K562 (cell line): ENCODE measurements around the gene FOXO4. TPM values are rescaled to one million over a fixed set of nuclear protein-coding genes. Genes with fewer than 3 reads are reported as not detected.

Experiments
- ATAC-seq: fragments of 200-7000 bp; cut with Tn5 transposase; 3 replicates; pipeline ENCODE4 v1.9.1; 2020; ENCODE audit warnings: moderate library complexity
- BruUV-seq: library from RNA; stranded (reverse); fragments of 400-500 nt; replicated peaks from 2 replicates; lab custom pipeline; 2021; lab: Mats Ljungman, UMichigan
- CTCF ChIA-PET: fragments of 300-600 bp; formaldehyde crosslinking; extraction: SDS; loops from one replicate; lab custom pipeline; 2021; ENCODE audit warnings: low intra/inter-chr PET ratio; lab: Yijun Ruan, JAX
- POLR2A ChIA-PET: fragments of 300-600, 350-650 bp; sonication (Branson Sonifier 250); formaldehyde crosslinking; extraction: SDS; loops from one replicate; lab custom pipeline; 2021; ENCODE audit warnings: antibody characterized with exemption, inconsistent platforms; lab: Yijun Ruan, JAX
- DNase-seq, 4 experiments: peaks; one replicate each; pipeline versions ENCODE4 v3.0.0 to v3.0.0-alpha.2; 2011 to 2018; ENCODE audit warnings: low spot score in 3 of 4, mixed read lengths in 3 of 4; ENCODE audit errors: extremely low read depth in 1 of 4
- FAIRE-seq: peaks from 2 replicates; lab custom pipeline; 2011; peaks lifted over from hg19 to GRCh38; lab: Jason Lieb, UNC
- H2AFZ ChIP-seq: 2 replicates; pipeline ENCODE4 v1.6.0; 2011; ENCODE audit warnings: low read depth, low read length, control low read depth, inconsistent platforms
- H3K27ac ChIP-seq: fragments of 200-600 bp; 3 replicates; pipeline ENCODE4 v1.8.0; 2011; ENCODE audit warnings: low read depth, mild to moderate bottlenecking, control low read depth, inconsistent platforms, low read length, moderate library complexity, mixed read lengths; ENCODE audit errors: extremely low read depth
- H3K27me3 ChIP-seq, 2 experiments: fragments of 300-600 bp in 1 of 2; 2 replicates in 1 of 2; 3 replicates in 1 of 2; pipeline versions ENCODE4 v1.6.0 to v1.8.0; 2011; ENCODE audit warnings: inconsistent platforms in 2 of 2, low read length in 2 of 2, mild to moderate bottlenecking in 1 of 2, mixed read lengths in 1 of 2, moderate library complexity in 1 of 2; ENCODE audit not compliant: control insufficient read depth in 2 of 2, insufficient read depth in 2 of 2
- H3K36me3 ChIP-seq: fragments of 300-600 bp; 3 replicates; pipeline ENCODE4 v1.8.0; 2011; ENCODE audit warnings: mild to moderate bottlenecking, low read length, inconsistent platforms; ENCODE audit not compliant: control insufficient read depth, insufficient read depth
- H3K4me1 ChIP-seq, 2 experiments: fragments of 200-600 bp in 1 of 2; replicated peaks in 1 of 2; 2 replicates in 1 of 2; 3 replicates in 1 of 2; pipeline versions ENCODE4 v1.5.1 to v1.8.0; 2011; ENCODE audit warnings: inconsistent platforms in 2 of 2, low read length in 2 of 2, mild to moderate bottlenecking in 1 of 2, mixed read lengths in 1 of 2, moderate library complexity in 1 of 2; ENCODE audit not compliant: control insufficient read depth in 2 of 2, insufficient read depth in 2 of 2
- H3K4me2 ChIP-seq: 2 replicates; pipeline ENCODE4 v1.6.1; 2011; ENCODE audit warnings: low read length, control low read depth, inconsistent platforms, mixed read lengths; ENCODE audit not compliant: insufficient read depth
- H3K4me3 ChIP-seq: fragments of 200-600 bp; sonication (generic), shearing (Covaris generic); 2 replicates; pipeline ENCODE4 v1.5.1; 2016; ENCODE audit warnings: control low read depth, inconsistent platforms
- H3K79me2 ChIP-seq: fragments of 200-600 bp; 3 replicates; pipeline ENCODE4 v1.8.0; 2011; ENCODE audit warnings: low read length, inconsistent platforms; ENCODE audit not compliant: control insufficient read depth, insufficient read depth
- H3K9ac ChIP-seq, 2 experiments: 2 replicates each; pipeline versions ENCODE4 v1.6.0 to v1.6.1; 2011; ENCODE audit warnings: low read depth in 2 of 2, low read length in 2 of 2, control low read depth in 1 of 2, inconsistent platforms in 1 of 2, mild to moderate bottlenecking in 1 of 2, mixed read lengths in 1 of 2; ENCODE audit not compliant: insufficient read depth in 1 of 2
- H3K9me1 ChIP-seq: one replicate; pipeline ENCODE4 v1.6.0; 2011; ENCODE audit warnings: inconsistent platforms, mild to moderate bottlenecking, low read length, moderate library complexity; ENCODE audit not compliant: control insufficient read depth, insufficient read depth
- H3K9me3 ChIP-seq: replicated peaks from 2 replicates; pipeline ENCODE4 v1.5.1; 2011; ENCODE audit warnings: low read depth, low read length, inconsistent platforms; ENCODE audit not compliant: control insufficient read depth, insufficient read depth
- H4K20me1 ChIP-seq: replicated peaks from 2 replicates; pipeline ENCODE4 v1.6.1; 2011; ENCODE audit warnings: low read length, inconsistent platforms, mixed read lengths; ENCODE audit not compliant: control insufficient read depth, insufficient read depth
- FOXA1 ChIP-seq: fragments of 450-650 bp; IDR thresholded peaks from 2 replicates; pipeline ENCODE4 v1.6.1; 2016; ENCODE audit warnings: mild to moderate bottlenecking, borderline replicate concordance
- HOMEZ ChIP-seq: fragments of 250-450 bp; sonication (Bioruptor Pico); IDR thresholded peaks from 2 replicates; pipeline ENCODE4 v1.4.0; 2020; ENCODE audit warnings: mild to moderate bottlenecking, moderate library complexity
- RBM14 ChIP-seq: fragments of 200-400 bp; formaldehyde crosslinking; IDR thresholded peaks from 2 replicates; pipeline ENCODE4 v1.6.1; 2018; ENCODE audit warnings: low read depth, mild to moderate bottlenecking, low read length, moderate library complexity, borderline replicate concordance; ENCODE audit not compliant: insufficient read depth
- TAL1 ChIP-seq: fragments of 450-650 bp; IDR thresholded peaks from 2 replicates; pipeline ENCODE4 v1.6.1; 2016; ENCODE audit warnings: mild to moderate bottlenecking
- TGIF2 ChIP-seq: sonication (generic); formaldehyde crosslinking; IDR thresholded peaks from 2 replicates; pipeline ENCODE4 v1.8.1; 2022; ENCODE audit warnings: mild to moderate bottlenecking, missing genetic modification reagents, moderate library complexity
- ZNF253 ChIP-seq: fragments of 250-450 bp; sonication (Bioruptor Pico); conservative IDR thresholded peaks from 2 replicates; pipeline ENCODE4 v1.6.1; 2021; ENCODE audit warnings: mild to moderate bottlenecking
- ZNF639 ChIP-seq, 2 experiments: fragments of 200-800 bp in 1 of 2; sonication (Bioruptor generic) in 1 of 2; sonication (generic) in 1 of 2; formaldehyde crosslinking in 1 of 2; IDR thresholded peaks in 1 of 2; conservative IDR thresholded peaks in 1 of 2; 2 replicates each; pipeline versions ENCODE4 v1.5.0 to v1.6.1; 2016 to 2020; ENCODE audit warnings: missing compliant biosample characterization in 1 of 2, missing genetic modification characterization in 1 of 2, missing genetic modification reagents in 1 of 2
- WGBS: fragments of 100-300 bp; shearing (Covaris generic); methylation state at CpG from one replicate; pipeline ENCODE4 v1.1.6; 2016; ENCODE audit warnings: low coverage, mixed read lengths; ENCODE audit not compliant: insufficient coverage; ENCODE audit errors: missing lambda C conversion rate; 5-methylcytosine and 5-hydroxymethylcytosine counted together
- in situ Hi-C: fragments of 300-500 bp; cut with MboI; formaldehyde crosslinking; loops from 4 replicates; pipeline ENCODE4 v1.15.0; 2018; ENCODE audit warnings: inconsistent platforms, mixed read lengths
- intact Hi-C: fragments of 100-400 bp; cut with micrococcal nuclease; formaldehyde crosslinking; loops from 2 replicates; pipeline ENCODE4 v1.14.2; 2022
- polyA plus RNA-seq, 8 experiments: library from polyadenylated mRNA; depleted of rRNA in 4 of 8; stranded (reverse) in 5 of 8; unstranded in 3 of 8; fragments of >200 nt; fragmentation: Nextera tagmentation in 2 of 8; fragmentation: Illumina TruSeq in 1 of 8; extraction: Ambion mirVana in 2 of 8; extraction: Trizol in 1 of 8; gene quantifications; 2 replicates each; pipeline versions ENCODE4 v1.2.1 to v1.2.3, GENCODE V29; 2011 to 2014; ENCODE audit warnings: inconsistent platforms in 1 of 8, missing spikeins in 1 of 8
- total RNA-seq, 7 experiments: library from RNA; depleted of rRNA in 6 of 7; stranded (reverse); fragments of >200 nt in 6 of 7; fragmentation: Illumina TruSeq in 2 of 7; extraction: Trizol in 2 of 7; gene quantifications; 2 replicates each; pipeline versions ENCODE4 v1.2.1 to v1.2.3, GENCODE V29; 2011 to 2021; ENCODE audit warnings: low replicate concordance in 1 of 7
- TF ChIP-seq, protein P1 (sequence below): fragments of 250-450 bp; sonication (Bioruptor Pico); IDR thresholded peaks from 2 replicates; pipeline ENCODE4 v1.8.0; 2021; ENCODE audit warnings: moderate library complexity, mild to moderate bottlenecking, inconsistent platforms

FOXO4 gene
- total and polyA plus RNA-seq, 9 of the 15 experiments (the other 6 are each of a cell fraction or from before 2014, with no cell fraction given) = 0.13 to 26.6 (median 8.5) TPM

DNA sequence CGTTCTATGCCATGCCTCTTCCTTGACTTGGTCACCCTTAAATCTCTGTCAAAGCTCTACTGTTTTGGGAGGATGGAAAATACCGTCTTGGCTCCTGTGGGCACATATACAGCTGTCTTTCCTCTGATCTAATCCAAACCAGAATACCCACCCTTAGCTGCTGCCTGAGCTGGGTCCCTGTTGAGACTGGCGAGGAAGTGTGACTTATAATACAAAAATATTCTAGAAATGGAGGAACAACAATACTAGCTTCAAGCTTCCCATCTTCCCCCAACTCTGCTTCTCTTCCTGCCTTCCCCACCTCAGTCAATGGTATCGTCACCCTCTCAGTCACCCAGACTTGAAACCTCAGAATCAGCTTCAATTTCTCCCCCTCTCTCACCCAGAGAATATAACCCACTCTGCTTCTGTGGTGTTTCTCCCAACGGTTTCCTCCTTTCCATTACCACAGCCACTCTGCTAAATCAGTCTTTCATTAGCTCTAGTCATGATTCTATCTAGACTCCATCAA lies 16.3 kb downstream of the FOXO4 start:
- H3K9ac ChIP-seq = peak overlapping the region in 1 of 2 experiments; percentile 63; a peak in 2 of 4 replicates

More for the DNA sequence above, 16.3 kb downstream of the FOXO4 start:
- H3K27me3 ChIP-seq = no peaks in the 10 kb centered on the region
- no peaks in the 10 kb centered on the region for H3K9me1 ChIP-seq
- ChIA-PET POLR2A (interaction anchor here (0.6 kb wide), 1 partner anchor 189 kb away, joined by 3 read pairs; the partner anchor contains the start of gene ITGB1BP2), CTCF (no interaction called here)
- TF ChIP-seq RBM14 (no peak), HOMEZ (CRISPR knock-in tag) (no peak), FOXA1 (no peak), ZNF639 (CRISPR knock-in tag; conservative IDR thresholded peaks at IDR 0.05 in 1 of 2, IDR thresholded peaks at IDR 0.05 in 1 of 2) (peak in 1 of 2 experiments; percentile 54; a peak in 1 of 4 replicates), ZNF253 (CRISPR knock-in tag) (no peak), TGIF2 (CRISPR knock-in tag) (no peak), TAL1 (no peak)
- TF ChIP-seq, protein P1, sequence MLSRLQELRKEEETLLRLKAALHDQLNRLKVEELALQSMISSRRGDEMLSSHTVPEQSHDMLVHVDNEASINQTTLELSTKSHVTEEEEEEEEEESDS (CRISPR knock-in tag) = no peak
- ATAC-seq (no peak), FAIRE-seq (no peak), DNase-seq (no peak)
- no peak overlapping the region for H3K4me3 ChIP-seq
- H3K79me2 ChIP-seq = peaks cover 7% of the 10 kb centered on the region; the same call in 2 of the 3 replicates
- 43% methylated on average over 5 of the region's 5 CpGs for WGBS
- BruUV-seq = no TSS peak
- H3K36me3 ChIP-seq = no peaks in the 10 kb centered on the region
- H4K20me1 ChIP-seq = no peaks in the 10 kb centered on the region
- peaks cover 19 to 51% of the 10 kb centered on the region in 2 experiments; a peak in 4 of 5 replicates for H3K4me1 ChIP-seq
- no peaks in the 10 kb centered on the region for H3K9me3 ChIP-seq
- in situ Hi-C loops (no loop called here), intact Hi-C loops (no loop called here)
- peak overlapping the region; percentile 88 for H3K4me2 ChIP-seq
- peak overlapping the region; percentile 94 for H2AFZ ChIP-seq
- peak overlapping the region; percentile 65 for H3K27ac ChIP-seq
